ENCODE data around the gene CEP68.

CEP68 gene

DNA sequence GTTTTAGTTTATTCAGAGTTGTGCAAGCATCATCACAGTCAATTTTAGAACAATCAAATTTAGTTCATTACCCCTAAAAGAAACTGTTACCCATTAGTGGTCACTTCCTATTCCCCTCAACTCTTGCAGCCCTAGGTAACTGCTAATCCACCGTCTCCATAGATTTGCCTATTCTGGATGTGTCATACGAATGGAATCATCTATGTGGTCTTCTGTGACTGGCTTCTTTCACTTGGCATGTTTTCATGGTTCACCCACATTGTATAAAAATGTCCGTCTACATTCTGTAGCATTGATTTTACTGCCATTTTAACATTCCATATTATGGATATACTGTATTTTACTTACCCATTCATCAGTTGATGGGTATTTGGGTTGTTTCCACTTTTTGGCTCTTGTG lies 5.3 kb upstream of the CEP68 start:
- H3K27ac ChIP-seq (ENCODE audit: low read depth, low read length), result no peak overlapping the region
- H3K27me3 ChIP-seq (ENCODE audit: low read length), result no peaks in the 10 kb centered on the region
- no peak overlapping the region for H2AFZ ChIP-seq (ENCODE audit: low read depth, low read length, severe bottlenecking)
- H3K9me3 ChIP-seq (ENCODE audit: insufficient read depth, low read length), result no peaks in the 10 kb centered on the region
- H3K4me3 ChIP-seq (ENCODE audit: insufficient read depth, low read length, poor library complexity, severe bottlenecking), result no peak overlapping the region
- H3K79me2 ChIP-seq (ENCODE audit: insufficient read depth, low read length), result no peaks in the 10 kb centered on the region
- H3K4me2 ChIP-seq (ENCODE audit: low read depth, low read length, poor library complexity, severe bottlenecking), result no peak overlapping the region
- H3K9ac ChIP-seq (ENCODE audit: low read length), result no peak overlapping the region
- no peaks in the 10 kb centered on the region for H4K20me1 ChIP-seq (ENCODE audit: low read depth, low read length)
- no peaks in the 10 kb centered on the region for H3K9me2 ChIP-seq (replicated peaks; ENCODE audit: insufficient read depth, low read length)
- TF ChIP-seq, protein P1, sequence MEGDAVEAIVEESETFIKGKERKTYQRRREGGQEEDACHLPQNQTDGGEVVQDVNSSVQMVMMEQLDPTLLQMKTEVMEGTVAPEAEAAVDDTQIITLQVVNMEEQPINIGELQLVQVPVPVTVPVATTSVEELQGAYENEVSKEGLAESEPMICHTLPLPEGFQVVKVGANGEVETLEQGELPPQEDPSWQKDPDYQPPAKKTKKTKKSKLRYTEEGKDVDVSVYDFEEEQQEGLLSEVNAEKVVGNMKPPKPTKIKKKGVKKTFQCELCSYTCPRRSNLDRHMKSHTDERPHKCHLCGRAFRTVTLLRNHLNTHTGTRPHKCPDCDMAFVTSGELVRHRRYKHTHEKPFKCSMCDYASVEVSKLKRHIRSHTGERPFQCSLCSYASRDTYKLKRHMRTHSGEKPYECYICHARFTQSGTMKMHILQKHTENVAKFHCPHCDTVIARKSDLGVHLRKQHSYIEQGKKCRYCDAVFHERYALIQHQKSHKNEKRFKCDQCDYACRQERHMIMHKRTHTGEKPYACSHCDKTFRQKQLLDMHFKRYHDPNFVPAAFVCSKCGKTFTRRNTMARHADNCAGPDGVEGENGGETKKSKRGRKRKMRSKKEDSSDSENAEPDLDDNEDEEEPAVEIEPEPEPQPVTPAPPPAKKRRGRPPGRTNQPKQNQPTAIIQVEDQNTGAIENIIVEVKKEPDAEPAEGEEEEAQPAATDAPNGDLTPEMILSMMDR (IDR thresholded peaks at IDR 0.05; ENCODE audit: insufficient read depth, low read length, poor library complexity, severe bottlenecking), result no peak
- TF ChIP-seq EZH2phosphoT487 (conservative IDR thresholded peaks at IDR 0.05; ENCODE audit: low read length), result no peak
- H3F3A ChIP-seq (ENCODE audit: insufficient read depth), result peaks cover 4% of the 10 kb centered on the region; the same call in 1 of the 2 replicates
- no peaks in the 10 kb centered on the region for H3K36me3 ChIP-seq (ENCODE audit: low read length)

DNA sequence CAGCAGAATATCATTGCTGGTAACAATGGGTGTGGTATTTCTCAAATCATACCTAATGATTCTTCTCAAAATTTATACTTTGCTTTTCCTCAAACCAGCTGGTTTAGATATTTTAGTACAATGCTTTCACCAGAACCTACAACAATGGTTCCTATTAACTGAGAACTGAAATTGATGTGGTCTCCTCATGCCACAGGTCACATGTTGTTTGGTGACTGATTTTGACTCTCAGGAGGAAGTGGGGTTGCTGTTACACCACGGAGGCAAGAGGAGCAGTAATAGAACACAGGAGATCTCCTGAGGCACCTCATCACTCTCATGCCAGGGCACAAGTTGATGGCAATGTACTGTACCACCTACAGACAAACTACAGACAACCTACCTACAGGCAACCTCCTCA lies 3.0 kb upstream of the CEP68 start:
- TF ChIP-seq, protein P1 (IDR thresholded peaks at IDR 0.05; ENCODE audit: insufficient read depth, low read length, poor library complexity, severe bottlenecking), result no peak
- no peak for TF ChIP-seq EZH2phosphoT487 (conservative IDR thresholded peaks at IDR 0.05; ENCODE audit: low read length)
- Histone ChIP-seq H2AFZ (ENCODE audit: low read depth, low read length, severe bottlenecking) (no peak overlapping the region), H3K4me3 (ENCODE audit: insufficient read depth, low read length, poor library complexity, severe bottlenecking) (no peak overlapping the region), H3K9me2 (replicated peaks; ENCODE audit: insufficient read depth, low read length) (no peaks in the 10 kb centered on the region), H3K27me3 (ENCODE audit: low read length) (no peaks in the 10 kb centered on the region), H3K9me3 (ENCODE audit: insufficient read depth, low read length) (no peaks in the 10 kb centered on the region), H4K20me1 (ENCODE audit: low read depth, low read length) (no peaks in the 10 kb centered on the region), H3K9ac (ENCODE audit: low read length) (no peak overlapping the region), H3F3A (ENCODE audit: insufficient read depth) (peaks cover 14% of the 10 kb centered on the region; the same call in 1 of the 2 replicates), H3K36me3 (ENCODE audit: low read length) (no peaks in the 10 kb centered on the region), H3K79me2 (ENCODE audit: insufficient read depth, low read length) (no peaks in the 10 kb centered on the region), H3K4me2 (ENCODE audit: low read depth, low read length, poor library complexity, severe bottlenecking) (peak overlapping the region; percentile 2), H3K27ac (ENCODE audit: low read depth, low read length) (no peak overlapping the region)

DNA sequence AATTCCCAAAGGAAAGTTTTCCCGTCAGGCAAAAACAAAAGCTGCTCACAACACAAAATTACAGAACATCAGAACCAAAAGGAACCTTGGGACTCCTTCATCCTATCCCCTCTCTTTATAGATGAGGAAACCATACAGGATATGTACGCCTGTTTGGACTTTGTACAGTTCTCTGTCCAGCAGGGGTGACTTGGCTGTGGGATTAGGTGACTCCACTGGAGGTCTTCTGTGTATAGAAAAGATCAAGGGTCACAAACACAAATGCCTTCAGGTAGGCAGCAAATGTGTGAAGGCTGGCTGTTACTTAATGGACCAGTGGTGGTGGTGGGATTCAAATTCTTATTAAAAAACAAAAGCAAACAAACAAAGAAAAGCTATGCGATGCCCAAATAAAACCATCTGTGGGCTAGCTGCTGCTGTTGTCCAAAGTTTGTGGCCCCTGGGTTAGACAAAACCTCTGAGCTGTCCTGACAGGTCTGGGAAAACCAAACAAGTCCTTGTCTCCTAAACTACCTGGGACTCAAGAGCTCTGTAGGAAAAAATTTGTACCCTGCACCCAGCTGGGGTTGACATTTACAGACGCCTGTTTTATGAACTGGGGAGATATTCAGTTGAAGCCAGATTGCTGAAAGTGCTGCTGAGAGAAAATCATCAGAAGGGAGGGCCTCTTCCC lies 1.3 kb upstream of the CEP68 start:
- Histone ChIP-seq H3K4me3 (ENCODE audit: insufficient read depth, low read length, poor library complexity, severe bottlenecking) (peak overlapping the region; percentile 61), H3K4me2 (ENCODE audit: low read depth, low read length, poor library complexity, severe bottlenecking) (peak overlapping the region; percentile 81), H4K20me1 (ENCODE audit: low read depth, low read length) (no peaks in the 10 kb centered on the region), H3K36me3 (ENCODE audit: low read length) (no peaks in the 10 kb centered on the region), H3K9me3 (ENCODE audit: insufficient read depth, low read length) (no peaks in the 10 kb centered on the region), H3K9ac (ENCODE audit: low read length) (peak overlapping the region; percentile 49; the same call in 1 of the 2 replicates), H2AFZ (ENCODE audit: low read depth, low read length, severe bottlenecking) (no peak overlapping the region), H3K79me2 (ENCODE audit: insufficient read depth, low read length) (no peaks in the 10 kb centered on the region), H3K27ac (ENCODE audit: low read depth, low read length) (no peak overlapping the region), H3K27me3 (ENCODE audit: low read length) (no peaks in the 10 kb centered on the region), H3K9me2 (replicated peaks; ENCODE audit: insufficient read depth, low read length) (no peaks in the 10 kb centered on the region), H3F3A (ENCODE audit: insufficient read depth) (peaks cover 14% of the 10 kb centered on the region; the same call in 1 of the 2 replicates)
- TF ChIP-seq, protein P1 (IDR thresholded peaks at IDR 0.05; ENCODE audit: insufficient read depth, low read length, poor library complexity, severe bottlenecking), result no peak
- TF ChIP-seq EZH2phosphoT487 (conservative IDR thresholded peaks at IDR 0.05; ENCODE audit: low read length), result no peak

Data from SU-DHL-6 (cell line).